ENCODE data around the gene INTS7. TPM values are rescaled to one million over a fixed set of nuclear protein-coding genes. Genes with fewer than 3 reads are reported as not detected.

The INTS7 gene, protein sequence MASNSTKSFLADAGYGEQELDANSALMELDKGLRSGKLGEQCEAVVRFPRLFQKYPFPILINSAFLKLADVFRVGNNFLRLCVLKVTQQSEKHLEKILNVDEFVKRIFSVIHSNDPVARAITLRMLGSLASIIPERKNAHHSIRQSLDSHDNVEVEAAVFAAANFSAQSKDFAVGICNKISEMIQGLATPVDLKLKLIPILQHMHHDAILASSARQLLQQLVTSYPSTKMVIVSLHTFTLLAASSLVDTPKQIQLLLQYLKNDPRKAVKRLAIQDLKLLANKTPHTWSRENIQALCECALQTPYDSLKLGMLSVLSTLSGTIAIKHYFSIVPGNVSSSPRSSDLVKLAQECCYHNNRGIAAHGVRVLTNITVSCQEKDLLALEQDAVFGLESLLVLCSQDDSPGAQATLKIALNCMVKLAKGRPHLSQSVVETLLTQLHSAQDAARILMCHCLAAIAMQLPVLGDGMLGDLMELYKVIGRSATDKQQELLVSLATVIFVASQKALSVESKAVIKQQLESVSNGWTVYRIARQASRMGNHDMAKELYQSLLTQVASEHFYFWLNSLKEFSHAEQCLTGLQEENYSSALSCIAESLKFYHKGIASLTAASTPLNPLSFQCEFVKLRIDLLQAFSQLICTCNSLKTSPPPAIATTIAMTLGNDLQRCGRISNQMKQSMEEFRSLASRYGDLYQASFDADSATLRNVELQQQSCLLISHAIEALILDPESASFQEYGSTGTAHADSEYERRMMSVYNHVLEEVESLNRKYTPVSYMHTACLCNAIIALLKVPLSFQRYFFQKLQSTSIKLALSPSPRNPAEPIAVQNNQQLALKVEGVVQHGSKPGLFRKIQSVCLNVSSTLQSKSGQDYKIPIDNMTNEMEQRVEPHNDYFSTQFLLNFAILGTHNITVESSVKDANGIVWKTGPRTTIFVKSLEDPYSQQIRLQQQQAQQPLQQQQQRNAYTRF
- total RNA-seq (2022; extraction: Qiagen RNA extraction; ENCODE audit: low read depth): 21.8 to 26.4 TPM (median 23.6 TPM) in 5 replicates

DNA sequence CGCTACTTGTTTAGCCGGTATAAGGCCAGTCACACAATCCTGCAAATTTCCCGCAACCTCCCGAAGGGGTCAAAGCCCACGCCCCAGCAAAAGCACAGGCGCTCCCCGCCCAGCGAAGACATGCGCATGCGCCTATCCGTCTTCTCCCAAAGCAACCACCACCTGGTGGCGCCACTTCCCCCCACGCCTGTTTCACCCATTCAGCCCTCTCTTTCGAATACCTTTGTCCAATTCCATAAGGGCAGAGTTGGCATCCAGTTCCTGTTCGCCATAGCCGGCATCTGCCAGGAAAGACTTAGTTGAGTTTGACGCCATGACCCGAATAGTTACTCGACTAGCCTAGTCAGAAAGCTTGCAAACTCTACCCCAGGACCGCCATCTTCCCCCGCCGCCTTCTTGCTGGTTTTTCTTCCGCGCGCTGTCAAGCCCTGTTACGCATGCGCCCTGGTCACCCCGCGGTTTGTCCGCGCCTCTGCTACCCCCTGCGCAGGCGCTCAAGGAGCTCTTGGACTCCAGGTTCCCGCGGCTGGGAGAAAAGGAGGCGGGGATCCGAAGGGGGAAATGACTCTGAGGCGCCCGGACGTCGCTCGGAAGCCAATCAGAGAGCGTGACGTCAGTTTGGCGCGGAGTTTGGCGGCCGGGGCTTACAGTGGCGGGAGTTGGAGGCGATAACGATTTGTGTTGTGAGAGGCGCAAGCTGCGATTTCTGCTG lies at the start of gene INTS7, which contains the start of gene DTL:
Gene INTS7 (minus strand): TSS at position 435 of the 712 bp plus-strand sequence. CDS start 120 bp downstream, at position 315.
Gene DTL (plus strand): TSS at position 626 of the 712 bp plus-strand sequence. CDS start 143 bp downstream, outside the sequence.

Other genes starting within 250 kb of the INTS7 start
- gene LPGAT1, start 204.8 kb downstream of the INTS7 start, total RNA-seq (2022; extraction: Qiagen RNA extraction; ENCODE audit: low read depth): 25.1 to 43.7 TPM (median 37.5 TPM) in 5 replicates
- 23.2 to 29.2 TPM (median 26.3 TPM) in 5 replicates for gene DTL, start 191 bp upstream of the INTS7 start, total RNA-seq (2022; extraction: Qiagen RNA extraction; ENCODE audit: low read depth)
- gene PPP2R5A, start 249.9 kb upstream of the INTS7 start, total RNA-seq (2022; extraction: Qiagen RNA extraction; ENCODE audit: low read depth): 20.0 to 28.3 TPM (median 25.7 TPM) in 5 replicates